GM18498 (cell line): Measurements from ENCODE around the gene GRM8.

Experiments used
- ATAC-seq: cut with Tn5 transposase; IDR thresholded peaks from one replicate; pipeline ENCODE4 v1.9.1; 2021; ENCODE audit warnings: mild to moderate bottlenecking, moderate library complexity; ENCODE audit not compliant: unreplicated experiment

Gene GRM8

GRCh38 chr7:127152423-127152822 lies 100.3 kb downstream of the GRM8 start:
- no peak for ATAC-seq

GRCh38 chr7:127151379-127151778 lies 101.4 kb downstream of the GRM8 start:
- no peak for ATAC-seq

GRCh38 chr7:127150543-127150942 lies 102.2 kb downstream of the GRM8 start:
- no peak for ATAC-seq

- ATAC-seq: no peak
Observed at GRCh38 chr7:127146746-127147536, 105.8 kb downstream of the GRM8 start.

- ATAC-seq: no peak
Observed at GRCh38 chr7:127137146-127137545, 115.6 kb downstream of the GRM8 start.

- ATAC-seq: no peak
Observed at GRCh38 chr7:127135871-127136485, 116.8 kb downstream of the GRM8 start.

GRCh38 chr7:127123220-127123619 lies 129.5 kb downstream of the GRM8 start:
- ATAC-seq: no peak

GRCh38 chr7:127119517-127119916 lies 133.2 kb downstream of the GRM8 start:
- no peak for ATAC-seq

- ATAC-seq: no peak
Observed at GRCh38 chr7:127114742-127115265, 137.9 kb downstream of the GRM8 start.

GRCh38 chr7:127107601-127108007 lies 145.1 kb downstream of the GRM8 start:
- ATAC-seq: peak; percentile 83

GRCh38 chr7:127093340-127093739 lies 159.4 kb downstream of the GRM8 start:
- no peak for ATAC-seq

GRCh38 chr7:127091620-127092019 lies 161.1 kb downstream of the GRM8 start:
- ATAC-seq: no peak

- ATAC-seq: no peak
Observed at GRCh38 chr7:127089146-127089545, 163.6 kb downstream of the GRM8 start.

- ATAC-seq: no peak
Observed at GRCh38 chr7:127081539-127081938, 171.2 kb downstream of the GRM8 start.

- ATAC-seq: no peak
Observed at GRCh38 chr7:127080576-127080975, 172.2 kb downstream of the GRM8 start.

GRCh38 chr7:127066974-127067373 lies 185.8 kb downstream of the GRM8 start:
- ATAC-seq: no peak

GRCh38 chr7:127059475-127059874 lies 193.3 kb downstream of the GRM8 start:
- ATAC-seq: no peak

GRCh38 chr7:127057918-127058317 lies 194.8 kb downstream of the GRM8 start:
- no peak for ATAC-seq

GRCh38 chr7:127056202-127056601 lies 196.5 kb downstream of the GRM8 start:
- ATAC-seq: no peak

GRCh38 chr7:127047521-127047920 lies 205.2 kb downstream of the GRM8 start:
- ATAC-seq: no peak

GRCh38 chr7:127041689-127042452 lies 210.9 kb downstream of the GRM8 start:
- no peak for ATAC-seq

- no peak for ATAC-seq
Observed at GRCh38 chr7:127040042-127040441, 212.7 kb downstream of the GRM8 start.
